ENCODE results near the gene TOR1A.
"Not testable (repeated sequence)": the region's sequence is repeated elsewhere in the genome, so short reads cannot be mapped to it uniquely, and the experiment has no call there.

DNA sequence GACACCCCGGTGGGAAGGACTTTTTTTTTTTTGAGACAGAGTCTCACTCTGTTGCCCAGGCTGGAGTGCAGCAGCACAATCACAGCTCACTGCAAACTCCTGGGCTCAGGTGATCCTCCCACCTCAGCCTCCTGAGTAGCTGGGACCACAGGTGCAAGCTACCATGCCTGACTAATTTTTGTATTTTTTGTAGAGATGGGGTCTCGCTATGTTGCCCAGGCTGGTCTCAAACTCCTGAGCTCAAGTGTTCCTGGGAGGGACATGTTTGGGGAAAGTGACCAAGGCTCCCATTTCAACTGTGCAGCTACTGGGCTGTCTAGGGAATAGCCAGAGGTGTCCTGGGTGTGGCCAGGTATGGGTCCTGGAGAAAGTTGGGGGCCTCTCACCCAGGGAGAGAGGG lies 27.9 kb downstream of the TOR1A start:
- TF ChIP-seq CTCF (conservative IDR thresholded peaks at IDR 0.05; ENCODE audit: low read depth in 2 of 2); EZH2 (IDR thresholded peaks at IDR 0.05; ENCODE audit: low read depth, unreplicated experiment); POLR2AphosphoS5 (IDR thresholded peaks at IDR 0.05; ENCODE audit: low read depth); CREB1 (CRISPR knock-in tag; IDR thresholded peaks at IDR 0.05; ENCODE audit: low read depth); ZNF114 (CRISPR knock-in tag; IDR thresholded peaks at IDR 0.05); JUNB (IDR thresholded peaks at IDR 0.05; ENCODE audit: unreplicated experiment); EZH2phosphoT487 (IDR thresholded peaks at IDR 0.05; ENCODE audit: unreplicated experiment); NANOG (IDR thresholded peaks at IDR 0.05; ENCODE audit: borderline replicate concordance); STAT1 (IDR thresholded peaks at IDR 0.05; ENCODE audit: unreplicated experiment); ZNF331 (CRISPR knock-in tag; IDR thresholded peaks at IDR 0.05; ENCODE audit: low read depth): not testable (repeated sequence)
- TF ChIP-seq, protein P1, sequence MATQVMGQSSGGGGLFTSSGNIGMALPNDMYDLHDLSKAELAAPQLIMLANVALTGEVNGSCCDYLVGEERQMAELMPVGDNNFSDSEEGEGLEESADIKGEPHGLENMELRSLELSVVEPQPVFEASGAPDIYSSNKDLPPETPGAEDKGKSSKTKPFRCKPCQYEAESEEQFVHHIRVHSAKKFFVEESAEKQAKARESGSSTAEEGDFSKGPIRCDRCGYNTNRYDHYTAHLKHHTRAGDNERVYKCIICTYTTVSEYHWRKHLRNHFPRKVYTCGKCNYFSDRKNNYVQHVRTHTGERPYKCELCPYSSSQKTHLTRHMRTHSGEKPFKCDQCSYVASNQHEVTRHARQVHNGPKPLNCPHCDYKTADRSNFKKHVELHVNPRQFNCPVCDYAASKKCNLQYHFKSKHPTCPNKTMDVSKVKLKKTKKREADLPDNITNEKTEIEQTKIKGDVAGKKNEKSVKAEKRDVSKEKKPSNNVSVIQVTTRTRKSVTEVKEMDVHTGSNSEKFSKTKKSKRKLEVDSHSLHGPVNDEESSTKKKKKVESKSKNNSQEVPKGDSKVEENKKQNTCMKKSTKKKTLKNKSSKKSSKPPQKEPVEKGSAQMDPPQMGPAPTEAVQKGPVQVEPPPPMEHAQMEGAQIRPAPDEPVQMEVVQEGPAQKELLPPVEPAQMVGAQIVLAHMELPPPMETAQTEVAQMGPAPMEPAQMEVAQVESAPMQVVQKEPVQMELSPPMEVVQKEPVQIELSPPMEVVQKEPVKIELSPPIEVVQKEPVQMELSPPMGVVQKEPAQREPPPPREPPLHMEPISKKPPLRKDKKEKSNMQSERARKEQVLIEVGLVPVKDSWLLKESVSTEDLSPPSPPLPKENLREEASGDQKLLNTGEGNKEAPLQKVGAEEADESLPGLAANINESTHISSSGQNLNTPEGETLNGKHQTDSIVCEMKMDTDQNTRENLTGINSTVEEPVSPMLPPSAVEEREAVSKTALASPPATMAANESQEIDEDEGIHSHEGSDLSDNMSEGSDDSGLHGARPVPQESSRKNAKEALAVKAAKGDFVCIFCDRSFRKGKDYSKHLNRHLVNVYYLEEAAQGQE (IDR thresholded peaks at IDR 0.05; ENCODE audit: unreplicated experiment): not testable (repeated sequence)
- TF ChIP-seq, protein P2, sequence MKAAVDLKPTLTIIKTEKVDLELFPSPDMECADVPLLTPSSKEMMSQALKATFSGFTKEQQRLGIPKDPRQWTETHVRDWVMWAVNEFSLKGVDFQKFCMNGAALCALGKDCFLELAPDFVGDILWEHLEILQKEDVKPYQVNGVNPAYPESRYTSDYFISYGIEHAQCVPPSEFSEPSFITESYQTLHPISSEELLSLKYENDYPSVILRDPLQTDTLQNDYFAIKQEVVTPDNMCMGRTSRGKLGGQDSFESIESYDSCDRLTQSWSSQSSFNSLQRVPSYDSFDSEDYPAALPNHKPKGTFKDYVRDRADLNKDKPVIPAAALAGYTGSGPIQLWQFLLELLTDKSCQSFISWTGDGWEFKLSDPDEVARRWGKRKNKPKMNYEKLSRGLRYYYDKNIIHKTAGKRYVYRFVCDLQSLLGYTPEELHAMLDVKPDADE (IDR thresholded peaks at IDR 0.05): not testable (repeated sequence)
- TF ChIP-seq, protein P3, sequence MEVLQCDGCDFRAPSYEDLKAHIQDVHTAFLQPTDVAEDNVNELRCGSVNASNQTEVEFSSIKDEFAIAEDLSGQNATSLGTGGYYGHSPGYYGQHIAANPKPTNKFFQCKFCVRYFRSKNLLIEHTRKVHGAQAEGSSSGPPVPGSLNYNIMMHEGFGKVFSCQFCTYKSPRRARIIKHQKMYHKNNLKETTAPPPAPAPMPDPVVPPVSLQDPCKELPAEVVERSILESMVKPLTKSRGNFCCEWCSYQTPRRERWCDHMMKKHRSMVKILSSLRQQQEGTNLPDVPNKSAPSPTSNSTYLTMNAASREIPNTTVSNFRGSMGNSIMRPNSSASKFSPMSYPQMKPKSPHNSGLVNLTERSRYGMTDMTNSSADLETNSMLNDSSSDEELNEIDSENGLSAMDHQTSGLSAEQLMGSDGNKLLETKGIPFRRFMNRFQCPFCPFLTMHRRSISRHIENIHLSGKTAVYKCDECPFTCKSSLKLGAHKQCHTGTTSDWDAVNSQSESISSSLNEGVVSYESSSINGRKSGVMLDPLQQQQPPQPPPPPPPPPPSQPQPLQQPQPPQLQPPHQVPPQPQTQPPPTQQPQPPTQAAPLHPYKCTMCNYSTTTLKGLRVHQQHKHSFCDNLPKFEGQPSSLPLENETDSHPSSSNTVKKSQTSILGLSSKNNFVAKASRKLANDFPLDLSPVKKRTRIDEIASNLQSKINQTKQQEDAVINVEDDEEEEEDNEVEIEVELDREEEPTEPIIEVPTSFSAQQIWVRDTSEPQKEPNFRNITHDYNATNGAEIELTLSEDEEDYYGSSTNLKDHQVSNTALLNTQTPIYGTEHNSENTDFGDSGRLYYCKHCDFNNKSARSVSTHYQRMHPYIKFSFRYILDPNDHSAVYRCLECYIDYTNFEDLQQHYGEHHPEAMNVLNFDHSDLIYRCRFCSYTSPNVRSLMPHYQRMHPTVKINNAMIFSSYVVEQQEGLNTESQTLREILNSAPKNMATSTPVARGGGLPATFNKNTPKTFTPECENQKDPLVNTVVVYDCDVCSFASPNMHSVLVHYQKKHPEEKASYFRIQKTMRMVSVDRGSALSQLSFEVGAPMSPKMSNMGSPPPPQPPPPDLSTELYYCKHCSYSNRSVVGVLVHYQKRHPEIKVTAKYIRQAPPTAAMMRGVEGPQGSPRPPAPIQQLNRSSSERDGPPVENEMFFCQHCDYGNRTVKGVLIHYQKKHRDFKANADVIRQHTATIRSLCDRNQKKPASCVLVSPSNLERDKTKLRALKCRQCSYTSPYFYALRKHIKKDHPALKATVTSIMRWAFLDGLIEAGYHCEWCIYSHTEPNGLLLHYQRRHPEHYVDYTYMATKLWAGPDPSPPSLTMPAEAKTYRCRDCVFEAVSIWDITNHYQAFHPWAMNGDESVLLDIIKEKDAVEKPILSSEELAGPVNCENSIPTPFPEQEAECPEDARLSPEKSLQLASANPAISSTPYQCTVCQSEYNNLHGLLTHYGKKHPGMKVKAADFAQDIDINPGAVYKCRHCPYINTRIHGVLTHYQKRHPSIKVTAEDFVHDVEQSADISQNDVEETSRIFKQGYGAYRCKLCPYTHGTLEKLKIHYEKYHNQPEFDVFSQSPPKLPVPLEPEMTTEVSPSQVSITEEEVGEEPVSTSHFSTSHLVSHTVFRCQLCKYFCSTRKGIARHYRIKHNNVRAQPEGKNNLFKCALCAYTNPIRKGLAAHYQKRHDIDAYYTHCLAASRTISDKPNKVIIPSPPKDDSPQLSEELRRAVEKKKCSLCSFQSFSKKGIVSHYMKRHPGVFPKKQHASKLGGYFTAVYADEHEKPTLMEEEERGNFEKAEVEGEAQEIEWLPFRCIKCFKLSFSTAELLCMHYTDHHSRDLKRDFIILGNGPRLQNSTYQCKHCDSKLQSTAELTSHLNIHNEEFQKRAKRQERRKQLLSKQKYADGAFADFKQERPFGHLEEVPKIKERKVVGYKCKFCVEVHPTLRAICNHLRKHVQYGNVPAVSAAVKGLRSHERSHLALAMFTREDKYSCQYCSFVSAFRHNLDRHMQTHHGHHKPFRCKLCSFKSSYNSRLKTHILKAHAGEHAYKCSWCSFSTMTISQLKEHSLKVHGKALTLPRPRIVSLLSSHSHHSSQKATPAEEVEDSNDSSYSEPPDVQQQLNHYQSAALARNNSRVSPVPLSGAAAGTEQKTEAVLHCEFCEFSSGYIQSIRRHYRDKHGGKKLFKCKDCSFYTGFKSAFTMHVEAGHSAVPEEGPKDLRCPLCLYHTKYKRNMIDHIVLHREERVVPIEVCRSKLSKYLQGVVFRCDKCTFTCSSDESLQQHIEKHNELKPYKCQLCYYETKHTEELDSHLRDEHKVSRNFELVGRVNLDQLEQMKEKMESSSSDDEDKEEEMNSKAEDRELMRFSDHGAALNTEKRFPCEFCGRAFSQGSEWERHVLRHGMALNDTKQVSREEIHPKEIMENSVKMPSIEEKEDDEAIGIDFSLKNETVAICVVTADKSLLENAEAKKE (CRISPR knock-in tag; IDR thresholded peaks at IDR 0.05): not testable (repeated sequence)

All from GM23338 (cell line).